Naive B cell (primary cell): ENCODE results near the gene SLC25A48. TPM values are rescaled to one million over a fixed set of nuclear protein-coding genes. Genes with fewer than 3 reads are reported as not detected.
A peak's percentile ranks its signal among the peaks of the same experiment; 100 is the strongest.

Experiments
- ATAC-seq, 2 donors: fragments of 150-1000 bp; cut with Tn5 transposase; 2 replicates each; pipeline ENCODE4 v1.10.0; 2021; ENCODE audit warnings: low read depth in 2 of 2, mild to moderate bottlenecking in 2 of 2, moderate library complexity in 2 of 2
- DNase-seq: peaks from one replicate; pipeline ENCODE4 v3.0.0; 2022
- H3K27ac Mint-ChIP-seq, 6 donors: one replicate each; pipeline ENCODE4 v1.8.0; 2020 to 2022; ENCODE audit warnings: mild to moderate bottlenecking in 6 of 6, mixed read lengths in 6 of 6, moderate library complexity in 5 of 6, inconsistent platforms in 2 of 6
- H3K27me3 Mint-ChIP-seq, 3 donors: one replicate each; pipeline ENCODE4 v1.8.0; 2021 to 2022; ENCODE audit warnings: mixed read lengths in 3 of 3, mild to moderate bottlenecking in 1 of 3
- H3K36me3 Mint-ChIP-seq, 2 donors: one replicate each; pipeline ENCODE4 v1.8.0; 2020 to 2022; ENCODE audit warnings: mixed read lengths in 2 of 2, inconsistent platforms in 1 of 2, mild to moderate bottlenecking in 1 of 2
- H3K4me1 Mint-ChIP-seq, 3 donors: one replicate each; pipeline ENCODE4 v1.8.0; 2020 to 2022; ENCODE audit warnings: mixed read lengths in 3 of 3, inconsistent platforms in 1 of 3, mild to moderate bottlenecking in 1 of 3, moderate library complexity in 1 of 3
- H3K4me3 Mint-ChIP-seq, 8 donors: one replicate each; pipeline ENCODE4 v1.8.0; 2020 to 2022; ENCODE audit warnings: mild to moderate bottlenecking in 8 of 8, mixed read lengths in 8 of 8, moderate library complexity in 8 of 8, inconsistent platforms in 2 of 8
- H3K9me3 Mint-ChIP-seq, 7 donors: one replicate each; pipeline ENCODE4 v1.8.0; 2020 to 2022; ENCODE audit warnings: mixed read lengths in 7 of 7, mild to moderate bottlenecking in 5 of 7, inconsistent platforms in 2 of 7, moderate library complexity in 1 of 7
- polyA plus RNA-seq, 6 donors: library from polyadenylated mRNA; unstranded; fragments of 300-500 nt; fragmentation: Illumina TruSeq; gene quantifications; one replicate each; pipeline ENCODE4 v1.2.3, GENCODE V29; 2021; ENCODE audit warnings: low read depth in 6 of 6

SLC25A48 gene
- not detected for polyA plus RNA-seq

- H3K4me1 Mint-ChIP-seq: peaks cover 5 to 9% (median 8%) of the 10 kb centered on the region in 3 donors
- DNase-seq (no peak), ATAC-seq (no peak)
- H3K36me3 Mint-ChIP-seq: peaks cover 0 to 7% of the 10 kb centered on the region in 2 donors
- peak within 1 kb of the TSS in 2 of 8 donors; percentile 14 to 39 for H3K4me3 Mint-ChIP-seq
- H3K27me3 Mint-ChIP-seq: peaks cover 44 to 71% (median 55%) of the 10 kb centered on the region in 3 donors
- no peak within 1 kb of the TSS for H3K27ac Mint-ChIP-seq
- H3K9me3 Mint-ChIP-seq: peaks cover 5 to 26% (median 12%) of the 10 kb centered on the region in 7 donors
Observed at GRCh38 chr5:135834639-135835529, at the start of gene SLC25A48. Gene SLC25A48, plus strand, starts transcription at chr5:135834663. Its CDS starts 185 bp downstream, at chr5:135834848.

GRCh38 chr5:135800656-135801055 is 33.8 kb upstream of the SLC25A48 start:
- Mint-ChIP-seq H3K36me3 (no peaks in the 10 kb centered on the region), H3K9me3 (peaks cover 0 to 7% (median 0%) of the 10 kb centered on the region in 7 donors), H3K27ac (no peak overlapping the region), H3K4me1 (no peaks in the 10 kb centered on the region), H3K27me3 (peaks cover 36 to 56% (median 43%) of the 10 kb centered on the region in 3 donors), H3K4me3 (no peak overlapping the region)
- DNase-seq (no peak), ATAC-seq (no peak)

- no peaks in the 10 kb centered on the region for H3K9me3 Mint-ChIP-seq
- H3K27me3 Mint-ChIP-seq: peaks cover 14 to 31% (median 28%) of the 10 kb centered on the region in 3 donors
- no peak overlapping the region for H3K27ac Mint-ChIP-seq
- no peaks in the 10 kb centered on the region for H3K4me1 Mint-ChIP-seq
- no peaks in the 10 kb centered on the region for H3K36me3 Mint-ChIP-seq
- DNase-seq (no peak), ATAC-seq (no peak)
- no peak overlapping the region for H3K4me3 Mint-ChIP-seq
Observed at GRCh38 chr5:135810188-135810943, 24.1 kb upstream of the SLC25A48 start.

GRCh38 chr5:135811007-135811406 is 23.5 kb upstream of the SLC25A48 start:
- ATAC-seq (no peak), DNase-seq (no peak)
- Mint-ChIP-seq H3K36me3 (no peaks in the 10 kb centered on the region), H3K4me1 (no peaks in the 10 kb centered on the region), H3K4me3 (no peak overlapping the region), H3K9me3 (no peaks in the 10 kb centered on the region), H3K27ac (no peak overlapping the region), H3K27me3 (peaks cover 14 to 31% (median 28%) of the 10 kb centered on the region in 3 donors)

- peaks cover 9 to 25% (median 23%) of the 10 kb centered on the region in 3 donors for H3K27me3 Mint-ChIP-seq
- no peaks in the 10 kb centered on the region for H3K36me3 Mint-ChIP-seq
- ATAC-seq (no peak), DNase-seq (no peak)
- no peak overlapping the region for H3K27ac Mint-ChIP-seq
- H3K4me1 Mint-ChIP-seq: no peaks in the 10 kb centered on the region
- H3K4me3 Mint-ChIP-seq: no peak overlapping the region
- peaks cover 0 to under 1% (median 0%) of the 10 kb centered on the region in 7 donors for H3K9me3 Mint-ChIP-seq
Observed at GRCh38 chr5:135813758-135814157, 20.7 kb upstream of the SLC25A48 start.

- DNase-seq (no peak), ATAC-seq (no peak)
- Mint-ChIP-seq H3K36me3 (no peaks in the 10 kb centered on the region), H3K4me3 (no peak overlapping the region), H3K27me3 (peaks cover 7 to 23% (median 21%) of the 10 kb centered on the region in 3 donors), H3K4me1 (no peaks in the 10 kb centered on the region), H3K27ac (no peak overlapping the region), H3K9me3 (peaks cover 0 to 2% (median 0%) of the 10 kb centered on the region in 7 donors)
Observed at GRCh38 chr5:135814316-135814715, 20.1 kb upstream of the SLC25A48 start.

- ATAC-seq: no peak
- H3K9me3 Mint-ChIP-seq: peaks cover 0 to 2% (median 0%) of the 10 kb centered on the region in 7 donors
- no peak overlapping the region for H3K4me3 Mint-ChIP-seq
- no peak overlapping the region for H3K27ac Mint-ChIP-seq
- H3K36me3 Mint-ChIP-seq: no peaks in the 10 kb centered on the region
- H3K27me3 Mint-ChIP-seq: peaks cover 4 to 19% (median 17%) of the 10 kb centered on the region in 3 donors
- H3K4me1 Mint-ChIP-seq: no peaks in the 10 kb centered on the region
- DNase-seq: no peak
Observed at GRCh38 chr5:135814812-135815211, 19.7 kb upstream of the SLC25A48 start.

- DNase-seq (no peak), ATAC-seq (no peak)
- Mint-ChIP-seq H3K9me3 (peaks cover 0 to 2% (median 0%) of the 10 kb centered on the region in 7 donors), H3K27ac (no peak overlapping the region), H3K36me3 (no peaks in the 10 kb centered on the region), H3K4me1 (no peaks in the 10 kb centered on the region), H3K27me3 (peaks cover 0 to 9% (median 0%) of the 10 kb centered on the region in 3 donors), H3K4me3 (no peak overlapping the region)
Observed at GRCh38 chr5:135821061-135821801, 13.2 kb upstream of the SLC25A48 start.

GRCh38 chr5:135821802-135822201 is 12.7 kb upstream of the SLC25A48 start:
- Mint-ChIP-seq H3K27me3 (peaks cover 0 to 11% (median 0%) of the 10 kb centered on the region in 3 donors), H3K9me3 (peaks cover 0 to 2% (median 0%) of the 10 kb centered on the region in 7 donors), H3K4me3 (no peak overlapping the region), H3K4me1 (no peaks in the 10 kb centered on the region), H3K36me3 (no peaks in the 10 kb centered on the region), H3K27ac (no peak overlapping the region)
- DNase-seq: no peak
- ATAC-seq: no peak

- Mint-ChIP-seq H3K4me1 (no peaks in the 10 kb centered on the region), H3K36me3 (no peaks in the 10 kb centered on the region), H3K4me3 (no peak overlapping the region)
Observed at GRCh38 chr5:135822286-135822685, 12.2 kb upstream of the SLC25A48 start.

GRCh38 chr5:135822959-135823358 is 11.5 kb upstream of the SLC25A48 start:
- H3K27me3 Mint-ChIP-seq: peaks cover 0 to 11% (median 0%) of the 10 kb centered on the region in 3 donors
- no peak overlapping the region for H3K4me3 Mint-ChIP-seq
- H3K27ac Mint-ChIP-seq: no peak overlapping the region
- peaks cover 0 to 2% (median 0%) of the 10 kb centered on the region in 7 donors for H3K9me3 Mint-ChIP-seq
- DNase-seq (no peak), ATAC-seq (no peak)
- H3K36me3 Mint-ChIP-seq: no peaks in the 10 kb centered on the region
- no peaks in the 10 kb centered on the region for H3K4me1 Mint-ChIP-seq

More at GRCh38 chr5:135822286-135822685, 12.2 kb upstream of the SLC25A48 start:
- peaks cover 0 to 2% (median 0%) of the 10 kb centered on the region in 7 donors for H3K9me3 Mint-ChIP-seq
- DNase-seq: no peak
- no peak overlapping the region for H3K27ac Mint-ChIP-seq
- ATAC-seq: no peak
- H3K27me3 Mint-ChIP-seq: peaks cover 0 to 11% (median 0%) of the 10 kb centered on the region in 3 donors

GRCh38 chr5:135823881-135824280 is 10.6 kb upstream of the SLC25A48 start:
- Mint-ChIP-seq H3K36me3 (no peaks in the 10 kb centered on the region), H3K27ac (no peak overlapping the region), H3K9me3 (no peaks in the 10 kb centered on the region), H3K27me3 (peaks cover 0 to 11% (median 0%) of the 10 kb centered on the region in 3 donors), H3K4me3 (no peak overlapping the region), H3K4me1 (no peaks in the 10 kb centered on the region)
- ATAC-seq: no peak
- no peak for DNase-seq

- DNase-seq: no peak
- Mint-ChIP-seq H3K27ac (no peak overlapping the region), H3K4me1 (no peaks in the 10 kb centered on the region), H3K36me3 (no peaks in the 10 kb centered on the region), H3K27me3 (peaks cover 0 to 11% (median 0%) of the 10 kb centered on the region in 3 donors), H3K4me3 (no peak overlapping the region), H3K9me3 (no peaks in the 10 kb centered on the region)
- ATAC-seq: no peak
Observed at GRCh38 chr5:135824541-135825041, 9.9 kb upstream of the SLC25A48 start.
